Measurements from ENCODE around the gene SKIDA1. TPM values are rescaled to one million over a fixed set of nuclear protein-coding genes. Genes with fewer than 3 reads are reported as not detected.

SKIDA1 gene
- total RNA-seq (2021; ENCODE audit: unreplicated experiment): 0.34 TPM
- 0.12 and 0.20 TPM in 2 replicates for polyA plus RNA-seq (2012)
- Bru-seq, nascent RNA: percentile 33 among the genes with signal in this experiment
- BruChase-seq, experiment 1, labeled RNA remaining after a 6-hour chase: percentile 26 among the genes with signal in this experiment
- BruChase-seq, experiment 2, labeled RNA remaining after a 2-hour chase: percentile 33 among the genes with signal in this experiment
- long read RNA-seq: 0 reads

- POLR2A ChIA-PET: interaction anchor here (0.7 kb wide), 2 partner anchors 46 to 1138 kb away, joined by 3 to 6 read pairs; no protein-coding TSS in a partner anchor
- H3K9ac ChIP-seq (ENCODE audit: low read length): peak within 1 kb of the TSS; percentile 86
- no peaks in the 10 kb centered on the region for H3K36me3 ChIP-seq (ENCODE audit: control insufficient read depth in 1 of 2, insufficient read depth in 2 of 2, low read length in 2 of 2)
- intact Hi-C loops (cut with micrococcal nuclease): loop anchor here (2.0 kb wide), 1 partner anchor 29 kb away; no protein-coding TSS in a partner anchor
- ATAC-seq (peak; percentile 69), DNase-seq (ENCODE audit: low read depth, low spot score) (no peak)
- peak within 1 kb of the TSS; percentile 52 to 56 for H3K4me3 ChIP-seq (replicated peaks in 1 of 2; ENCODE audit: low read depth in 1 of 2, low read length in 2 of 2)
- H3K4me1 ChIP-seq (ENCODE audit: control insufficient read depth in 1 of 2, insufficient read depth in 2 of 2, low read length in 2 of 2): peaks cover 9 to 57% of the 10 kb centered on the region in 2 experiments
- peak within 1 kb of the TSS; percentile 55 for H2AFZ ChIP-seq (ENCODE audit: low read depth, low read length, poor library complexity, severe bottlenecking)
- BruUV-seq (replicated peaks): TSS peak; percentile 44
- no peaks in the 10 kb centered on the region for H3K9me2 ChIP-seq (ENCODE audit: insufficient read depth)
- no peaks in the 10 kb centered on the region for H3K27me3 ChIP-seq (ENCODE audit: insufficient read depth, low read length)
- H3K27ac ChIP-seq (ENCODE audit: low read depth, low read length): peak within 1 kb of the TSS; percentile 91
- RAD21 ChIA-PET (ENCODE audit: low non-redundant PET in 1 of 2, low total read pairs in 2 of 2, uncharacterized antibody in 2 of 2, unreplicated experiment in 2 of 2): interaction anchor here in 1 of 2 experiments (1.1 kb wide), 1 partner anchor 29 kb away, joined by 3 read pairs; no protein-coding TSS in a partner anchor
- H4K20me1 ChIP-seq (ENCODE audit: insufficient read depth): no peaks in the 10 kb centered on the region
- H3K4me2 ChIP-seq (ENCODE audit: low read length): peak within 1 kb of the TSS; percentile 88
- CTCF ChIA-PET: no interaction called here
- H3K9me3 ChIP-seq (ENCODE audit: control insufficient read depth in 1 of 2, insufficient read depth in 1 of 2, low read depth in 1 of 2, low read length in 2 of 2): no peaks in the 10 kb centered on the region
- H3K79me2 ChIP-seq (ENCODE audit: insufficient read depth, low read length): no peaks in the 10 kb centered on the region
- TF ChIP-seq ELF1 (IDR thresholded peaks at IDR 0.05; ENCODE audit: borderline replicate concordance, low read depth) (no peak), FOSL1 (IDR thresholded peaks at IDR 0.05; ENCODE audit: low read depth) (no peak), CEBPB (IDR thresholded peaks at IDR 0.05; ENCODE audit: low read depth) (no peak), ATF3 (IDR thresholded peaks at IDR 0.05) (no peak), SP1 (IDR thresholded peaks at IDR 0.05; ENCODE audit: low read depth) (no peak), EGR1 (IDR thresholded peaks at IDR 0.05; ENCODE audit: low read depth) (peak; percentile 72; the same call in 1 of the 2 replicates), RAD21 (IDR thresholded peaks at IDR 0.05; ENCODE audit: low read depth) (no peak), YY1 (IDR thresholded peaks at IDR 0.05; ENCODE audit: extremely low read depth, insufficient replicate concordance, low read depth, low read length) (peak; percentile 57), CTCF (IDR thresholded peaks at IDR 0.05 in 2 of 3, conservative IDR thresholded peaks at IDR 0.05 in 1 of 3; ENCODE audit: borderline replicate concordance in 1 of 3, insufficient read depth in 1 of 3, low read depth in 2 of 3, low read length in 2 of 3) (no peak), ZNF274 (IDR thresholded peaks at IDR 0.05; ENCODE audit: low read depth, low read length) (no peak), POLR2AphosphoS5 (IDR thresholded peaks at IDR 0.05; ENCODE audit: low read depth, low read length) (peak; percentile 60), SIN3A (IDR thresholded peaks at IDR 0.05; ENCODE audit: low read depth) (no peak), ZBTB33 (IDR thresholded peaks at IDR 0.05; ENCODE audit: extremely low read depth, insufficient replicate concordance, low read length) (peak; percentile 13), CBX3 (IDR thresholded peaks at IDR 0.05; ENCODE audit: low read depth) (no peak), TCF7L2 (IDR thresholded peaks at IDR 0.05; ENCODE audit: borderline replicate concordance, extremely low read depth, insufficient read depth, insufficient read length) (no peak)
- TF ChIP-seq, protein P1, sequence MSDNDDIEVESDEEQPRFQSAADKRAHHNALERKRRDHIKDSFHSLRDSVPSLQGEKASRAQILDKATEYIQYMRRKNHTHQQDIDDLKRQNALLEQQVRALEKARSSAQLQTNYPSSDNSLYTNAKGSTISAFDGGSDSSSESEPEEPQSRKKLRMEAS (IDR thresholded peaks at IDR 0.05): peak; percentile 72
Observed at GRCh38 chr10:21525367-21526187, at the start of gene SKIDA1. Gene SKIDA1, minus strand, starts transcription at chr10:21525682. Its CDS starts 7,860 bp downstream, at chr10:21517822.
